Aorta (tissue), 5 donors: ENCODE data around the gene ALK. TPM values are rescaled to one million over a fixed set of nuclear protein-coding genes. Genes with fewer than 3 reads are reported as not detected.

Source experiments
- ATAC-seq: fragments of 200-7000 bp; cut with Tn5 transposase; one replicate; pipeline ENCODE4 v1.9.1; 2022; ENCODE audit warnings: moderate library complexity; ENCODE audit not compliant: low FRiP score
- DNase-seq, 2 donors: peaks; one replicate each; pipeline ENCODE4 v3.0.0-alpha.2; 2020
- H3K27ac ChIP-seq, 2 donors: one replicate each; pipeline ENCODE4 v1.5.1; 2013; ENCODE audit warnings: low read length in 2 of 2, mild to moderate bottlenecking in 2 of 2, moderate library complexity in 2 of 2, control low read depth in 1 of 2, inconsistent platforms in 1 of 2, low read depth in 1 of 2
- H3K27me3 ChIP-seq, 2 donors: one replicate each; pipeline ENCODE4 v1.6.1; 2013; ENCODE audit warnings: control low read depth in 1 of 2, low read length in 1 of 2, mild to moderate bottlenecking in 1 of 2, moderate library complexity in 1 of 2; ENCODE audit not compliant: insufficient read depth in 2 of 2, control insufficient read depth in 1 of 2
- H3K36me3 ChIP-seq, 2 donors: one replicate each; pipeline ENCODE4 v1.6.1; 2013; ENCODE audit warnings: control low read depth in 1 of 2, low read length in 1 of 2, mild to moderate bottlenecking in 1 of 2; ENCODE audit not compliant: insufficient read depth in 2 of 2, control insufficient read depth in 1 of 2
- H3K4me1 ChIP-seq, 2 donors: one replicate each; pipeline ENCODE4 v1.6.1; 2013; ENCODE audit warnings: low read length in 2 of 2, control low read depth in 1 of 2, mild to moderate bottlenecking in 1 of 2, moderate library complexity in 1 of 2; ENCODE audit not compliant: insufficient read depth in 2 of 2, control insufficient read depth in 1 of 2
- H3K4me3 ChIP-seq, 2 donors: one replicate each; pipeline ENCODE4 v1.5.1; 2013; ENCODE audit warnings: low read length in 2 of 2, control low read depth in 1 of 2, mild to moderate bottlenecking in 1 of 2
- H3K9me3 ChIP-seq: one replicate; pipeline ENCODE4 v1.6.1; 2013; ENCODE audit warnings: mild to moderate bottlenecking, low read length; ENCODE audit not compliant: control insufficient read depth
- WGBS, 2 donors: extraction: QIAGEN DNeasy Blood & Tissue Kit; methylation state at CpG; one replicate each; pipeline ENCODE4 v1.1.7; 2013; 5-methylcytosine and 5-hydroxymethylcytosine counted together
- intact Hi-C, 2 donors: fragments of 100-400 bp; cut with DNase I; formaldehyde crosslinking; loops; one replicate each; pipeline versions ENCODE4 v1.14.2 to v1.15.0; 2022
- polyA plus RNA-seq, 2 donors: library from polyadenylated mRNA; stranded (reverse); fragments of 200-250 nt; gene quantifications; one replicate each; pipeline ENCODE4 v1.2.3, GENCODE V29; 2013
- total RNA-seq, 2 donors: library from RNA; stranded (reverse); fragmentation: NEBNext Ultra II Directional; extraction: Animal tissue kit (Norgen Biotek cat#: 25700); gene quantifications; one replicate each; pipeline ENCODE4 v1.2.1, GENCODE V29; 2021
- donor health status: healthy with polysubstance abuse.
- donor health status: Bipolar disorder and iron deficiency.
- donor health status: DM: no; HTN: no; CAD: no.
- donor health status: DM: no; HTN: no; CAD: no.
- donor health status: DM: yes; HTN: yes; CAD: no.

ALK gene
- total and polyA plus RNA-seq, 4 donors: 0.13 to 0.30 TPM; not detected in 2

GRCh38 chr2:29448096-29448688, 473.2 kb downstream of the ALK start:
- DNase-seq (no peak), ATAC-seq (no peak)
- no peaks in the 10 kb centered on the region for H3K27me3 ChIP-seq
- no peaks in the 10 kb centered on the region for H3K9me3 ChIP-seq
- H3K4me3 ChIP-seq: no peak overlapping the region
- no peak overlapping the region for H3K27ac ChIP-seq
- 42 to 56% methylated on average over 8 of the region's 8 CpGs for WGBS, 2 donors
- intact Hi-C loops: no loop called here
- no peaks in the 10 kb centered on the region for H3K4me1 ChIP-seq
- H3K36me3 ChIP-seq: no peaks in the 10 kb centered on the region

GRCh38 chr2:29447513-29447912, 473.9 kb downstream of the ALK start:
- no peak for DNase-seq
- no peak overlapping the region for H3K4me3 ChIP-seq
- 65 to 77% methylated on average over 4 of the region's 4 CpGs for WGBS, 2 donors
- intact Hi-C loops: no loop called here
- no peaks in the 10 kb centered on the region for H3K9me3 ChIP-seq
- ATAC-seq: no peak
- H3K36me3 ChIP-seq: no peaks in the 10 kb centered on the region
- H3K27me3 ChIP-seq: no peaks in the 10 kb centered on the region
- no peak overlapping the region for H3K27ac ChIP-seq
- no peaks in the 10 kb centered on the region for H3K4me1 ChIP-seq

GRCh38 chr2:29446847-29447246, 474.5 kb downstream of the ALK start:
- whole genome bisulfite sequencing, 2 donors: 53 to 59% methylated on average over 4 of the region's 4 CpGs
- no peak for DNase-seq
- intact Hi-C loops: no loop called here
- Histone ChIP-seq H3K9me3 (no peaks in the 10 kb centered on the region), H3K36me3 (no peaks in the 10 kb centered on the region), H3K4me3 (no peak overlapping the region), H3K27me3 (no peaks in the 10 kb centered on the region), H3K4me1 (no peaks in the 10 kb centered on the region), H3K27ac (no peak overlapping the region)
- no peak for ATAC-seq

- 76 to 79% methylated on average over 3 of the region's 3 CpGs for WGBS, 2 donors
- DNase-seq: no peak
- no peak for ATAC-seq
- Histone ChIP-seq H3K4me3 (no peak overlapping the region), H3K4me1 (no peaks in the 10 kb centered on the region), H3K27me3 (no peaks in the 10 kb centered on the region), H3K27ac (no peak overlapping the region), H3K9me3 (no peaks in the 10 kb centered on the region), H3K36me3 (no peaks in the 10 kb centered on the region)
- intact Hi-C loops: no loop called here
Observed at GRCh38 chr2:29444150-29444549, 477.2 kb downstream of the ALK start.

- 30 to 38% methylated on average over 4 of the region's 4 CpGs for WGBS, 2 donors
- Histone ChIP-seq H3K4me3 (no peak overlapping the region), H3K27ac (no peak overlapping the region), H3K36me3 (no peaks in the 10 kb centered on the region), H3K4me1 (no peaks in the 10 kb centered on the region), H3K27me3 (no peaks in the 10 kb centered on the region), H3K9me3 (no peaks in the 10 kb centered on the region)
- intact Hi-C loops: no loop called here
- no peak for ATAC-seq
- DNase-seq: no peak
Observed at GRCh38 chr2:29443627-29444026, 477.8 kb downstream of the ALK start.

GRCh38 chr2:29443151-29443550, 478.2 kb downstream of the ALK start:
- ATAC-seq (no peak), DNase-seq (no peak)
- Histone ChIP-seq H3K27ac (no peak overlapping the region), H3K4me3 (no peak overlapping the region), H3K36me3 (no peaks in the 10 kb centered on the region), H3K9me3 (no peaks in the 10 kb centered on the region), H3K27me3 (no peaks in the 10 kb centered on the region), H3K4me1 (no peaks in the 10 kb centered on the region)
- intact Hi-C loops: no loop called here
- 56 to 58% methylated on average over 4 of the region's 4 CpGs for WGBS, 2 donors

GRCh38 chr2:29440921-29441623, 480.3 kb downstream of the ALK start:
- Histone ChIP-seq H3K27ac (no peak overlapping the region), H3K27me3 (no peaks in the 10 kb centered on the region), H3K4me1 (no peaks in the 10 kb centered on the region), H3K36me3 (no peaks in the 10 kb centered on the region), H3K4me3 (no peak overlapping the region), H3K9me3 (no peaks in the 10 kb centered on the region)
- intact Hi-C loops: no loop called here
- WGBS, 2 donors: 82 to 89% methylated on average over 6 of the region's 6 CpGs
- DNase-seq (no peak), ATAC-seq (peak; percentile 16)

- DNase-seq (no peak), ATAC-seq (no peak)
- H3K4me1 ChIP-seq: no peaks in the 10 kb centered on the region
- 85 to 88% methylated on average over 3 of the region's 3 CpGs for WGBS, 2 donors
- no peaks in the 10 kb centered on the region for H3K36me3 ChIP-seq
- intact Hi-C loops: no loop called here
- H3K27ac ChIP-seq: no peak overlapping the region
- H3K4me3 ChIP-seq: no peak overlapping the region
- no peaks in the 10 kb centered on the region for H3K27me3 ChIP-seq
- no peaks in the 10 kb centered on the region for H3K9me3 ChIP-seq
Observed at GRCh38 chr2:29433920-29434319, 487.5 kb downstream of the ALK start.

- no peak for DNase-seq
- WGBS, 2 donors: 74 to 77% methylated on average over 2 of the region's 2 CpGs
Observed at GRCh38 chr2:29433128-29433527, 488.3 kb downstream of the ALK start.

More at GRCh38 chr2:29433128-29433527, 488.3 kb downstream of the ALK start:
- Histone ChIP-seq H3K36me3 (no peaks in the 10 kb centered on the region), H3K27ac (no peak overlapping the region), H3K27me3 (no peaks in the 10 kb centered on the region), H3K4me1 (no peaks in the 10 kb centered on the region), H3K9me3 (no peaks in the 10 kb centered on the region), H3K4me3 (no peak overlapping the region)
- ATAC-seq: no peak
- intact Hi-C loops: no loop called here
